GM21723 (cell line): ENCODE results near the gene EMD.

Experiments used
- ATAC-seq: cut with Tn5 transposase; IDR thresholded peaks from one replicate; pipeline ENCODE4 v1.9.1; 2021; ENCODE audit warnings: mild to moderate bottlenecking, moderate library complexity; ENCODE audit not compliant: unreplicated experiment

The EMD gene

DNA sequence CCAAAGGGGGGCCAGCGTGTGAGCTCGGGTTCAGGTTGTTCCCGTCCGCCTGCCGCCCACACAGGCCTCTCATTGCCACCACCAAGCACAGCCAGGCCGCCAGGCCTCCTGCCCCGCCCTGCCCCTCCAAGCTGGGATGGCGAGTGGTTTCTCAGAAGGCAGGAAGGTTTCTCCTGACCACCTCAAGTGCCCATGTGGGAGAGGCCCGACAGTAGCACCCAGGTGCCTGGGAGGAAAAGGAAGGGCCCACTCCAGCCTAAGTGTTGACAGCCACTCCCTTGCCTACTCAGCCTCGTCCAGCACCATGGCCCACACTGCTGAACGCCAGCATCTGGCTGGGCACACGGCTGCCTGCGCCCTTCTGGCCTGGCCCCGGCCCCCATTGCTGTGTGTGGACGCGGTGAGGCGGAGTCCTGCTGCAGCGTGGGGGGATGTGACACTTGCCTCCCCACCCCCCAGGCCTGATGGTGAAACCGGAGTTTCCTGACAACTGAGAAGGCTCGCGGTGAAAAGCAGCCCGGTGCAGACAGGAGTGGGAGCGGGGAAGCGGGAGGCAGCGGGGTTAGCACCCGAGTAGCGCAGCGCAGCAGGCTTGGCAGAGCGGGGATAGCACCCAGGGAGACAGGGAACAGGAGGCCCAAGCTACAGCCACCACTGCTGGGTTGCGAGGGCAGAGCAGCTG lies 23.9 kb upstream of the EMD start:
- ATAC-seq = no peak

- no peak for ATAC-seq
These were observed 23.3 kb upstream of the EMD start for GRCh38 chrX:154355776-154356140.

GRCh38 chrX:154356596-154356995 lies 22.5 kb upstream of the EMD start:
- no peak for ATAC-seq

DNA sequence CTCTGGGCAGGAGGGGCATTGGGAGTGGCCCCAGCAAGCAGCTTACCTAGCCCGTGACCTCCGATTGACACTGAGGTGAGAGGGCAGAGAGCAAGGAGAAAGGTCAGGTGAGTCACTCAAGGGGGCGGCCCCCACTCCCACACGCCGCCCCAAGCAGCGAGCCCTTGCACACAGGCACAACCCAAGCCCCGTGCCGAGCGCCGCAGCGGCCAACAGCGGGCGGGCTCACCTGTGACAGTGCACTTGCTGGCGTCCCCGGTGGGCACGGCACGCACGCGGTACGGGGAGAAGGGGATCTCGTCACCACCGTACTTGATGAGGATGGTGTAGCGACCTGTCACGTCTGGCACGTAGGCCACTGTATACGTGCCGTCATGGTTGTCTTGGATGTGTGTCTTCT lies 21.9 kb upstream of the EMD start:
- no peak for ATAC-seq

DNA sequence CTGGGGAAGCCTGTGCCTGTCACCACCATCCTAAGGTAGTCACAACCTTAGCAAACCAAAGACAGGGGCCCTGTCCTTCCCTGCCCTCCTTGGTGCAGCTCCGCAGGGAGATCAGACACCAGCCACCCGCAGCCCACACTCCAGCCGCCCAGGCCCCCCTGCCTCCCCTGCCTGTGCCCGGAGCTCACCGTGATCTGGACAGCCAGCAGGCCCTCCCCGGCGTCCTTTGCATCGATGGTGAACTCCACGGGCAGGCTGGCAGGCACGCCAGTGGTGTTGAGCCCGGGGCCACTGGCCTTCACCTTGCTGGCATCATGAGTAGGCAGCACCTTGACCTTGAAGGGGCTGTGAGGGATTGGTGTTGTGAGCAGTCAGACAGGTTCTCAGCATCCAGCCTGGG lies 21.1 kb upstream of the EMD start:
- no peak for ATAC-seq

GRCh38 chrX:154358829-154359228 lies 20.3 kb upstream of the EMD start:
- ATAC-seq = no peak

GRCh38 chrX:154359362-154360154 lies 19.5 kb upstream of the EMD start:
- ATAC-seq = no peak

- no peak for ATAC-seq
These were observed 18.9 kb upstream of the EMD start for GRCh38 chrX:154360155-154360713.

- no peak for ATAC-seq
These were observed 16.9 kb upstream of the EMD start for GRCh38 chrX:154362085-154362742.

GRCh38 chrX:154363706-154364439 lies 15.2 kb upstream of the EMD start:
- ATAC-seq = no peak

GRCh38 chrX:154365052-154365600 lies 14.0 kb upstream of the EMD start:
- no peak for ATAC-seq

GRCh38 chrX:154365997-154366665 lies 13.0 kb upstream of the EMD start:
- no peak for ATAC-seq

DNA sequence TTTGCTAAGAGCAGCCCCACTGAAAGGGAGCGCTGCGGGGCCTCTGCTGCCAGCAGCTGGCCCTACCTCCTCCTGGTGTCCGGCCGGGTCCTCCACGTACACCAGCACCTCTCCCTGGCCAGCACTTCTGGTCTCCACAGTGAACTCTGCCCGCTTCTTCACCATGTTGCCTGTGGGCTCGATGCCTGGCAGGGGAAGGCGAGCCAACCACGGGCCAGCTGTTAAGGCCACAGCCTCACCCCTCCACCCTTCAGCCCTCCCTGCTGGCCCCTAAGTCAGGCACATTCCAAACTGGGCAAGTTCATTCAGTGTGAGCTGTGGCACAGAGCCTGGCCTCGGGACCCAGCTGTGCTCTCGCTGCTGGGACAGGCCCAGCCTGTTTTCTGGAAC lies 12.4 kb upstream of the EMD start:
- ATAC-seq = no peak

DNA sequence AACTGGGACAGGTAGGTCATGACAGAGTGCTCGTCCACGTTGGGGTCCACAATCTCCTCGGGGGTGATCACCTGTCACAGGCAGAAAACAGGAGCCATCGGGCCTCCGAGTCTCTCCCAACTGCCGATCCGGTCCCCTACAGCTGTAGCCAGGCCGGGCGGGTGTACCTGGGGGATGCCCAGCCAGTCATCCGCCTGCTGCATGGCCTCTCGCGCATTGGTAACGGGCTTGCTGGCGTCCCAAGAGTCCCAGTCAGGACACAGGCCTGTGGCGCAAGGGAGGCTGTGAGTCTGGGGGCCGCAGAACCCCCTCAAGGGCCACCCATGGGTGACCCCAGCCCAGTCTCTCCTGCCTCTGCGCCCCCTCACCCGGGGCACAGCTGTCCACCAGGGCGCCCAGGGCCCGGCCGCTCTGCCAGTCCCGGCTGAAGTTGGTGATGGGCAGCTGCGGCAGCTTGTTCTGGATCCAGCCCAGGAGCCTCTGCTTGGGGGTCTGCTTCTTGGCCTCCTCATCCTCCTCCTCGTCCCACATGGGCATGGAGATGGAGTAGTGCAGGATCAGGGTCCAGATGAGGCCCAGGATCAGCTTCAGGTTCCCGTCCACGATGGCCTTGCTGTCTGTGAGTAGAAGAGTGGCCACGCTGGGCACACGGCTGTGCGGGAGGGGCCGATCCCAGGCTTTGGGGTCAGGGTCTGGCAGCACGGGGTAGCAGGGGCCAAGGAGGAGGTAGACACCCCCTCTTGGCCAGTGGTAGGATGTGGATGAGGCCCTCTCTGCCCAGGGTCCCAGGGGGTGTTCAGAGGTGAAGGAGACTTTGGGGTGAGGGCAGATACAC lies 11.4 kb upstream of the EMD start:
- ATAC-seq = no peak

GRCh38 chrX:154368630-154369448 lies 10.3 kb upstream of the EMD start:
- ATAC-seq = peak; percentile 26

DNA sequence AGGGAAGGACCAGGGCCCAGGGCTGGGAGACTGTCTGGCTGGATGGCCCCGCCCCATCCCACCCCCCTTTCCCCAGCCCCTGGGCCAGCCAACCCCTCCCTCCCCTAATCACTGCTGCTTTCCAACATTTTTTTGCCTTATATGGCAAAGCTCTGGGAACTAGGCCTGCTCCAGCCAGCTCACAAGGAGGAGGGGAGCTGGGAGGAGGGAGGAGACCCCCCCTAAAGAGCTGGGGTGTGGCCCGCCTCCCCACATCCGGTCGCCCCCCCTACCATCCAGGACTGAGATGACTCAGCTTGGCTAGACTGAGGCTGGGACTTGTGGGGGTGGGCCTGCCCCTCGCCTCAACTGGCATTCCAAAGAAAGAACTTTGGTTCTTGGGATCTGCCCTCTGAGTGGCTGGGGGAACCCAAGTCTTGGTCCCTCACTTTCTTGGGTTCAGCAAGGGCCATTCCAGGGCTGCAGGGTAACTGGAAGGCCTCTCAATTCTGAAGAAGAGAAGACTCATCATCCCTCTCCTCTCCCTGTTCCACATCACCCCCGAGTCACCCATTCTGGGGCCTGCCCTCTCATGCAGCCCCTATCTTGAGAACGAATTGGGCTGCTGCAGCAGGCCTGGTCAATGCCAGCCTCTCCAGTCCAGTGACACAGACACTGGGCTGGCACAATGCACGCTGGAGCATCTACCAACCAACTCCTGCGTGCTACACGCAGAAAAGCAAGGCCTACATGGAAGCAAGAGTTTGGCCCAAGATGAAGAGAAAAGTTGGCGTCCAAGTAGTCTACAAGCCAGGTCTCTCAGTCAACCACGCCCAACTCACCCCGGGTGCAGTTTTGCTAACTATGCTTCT lies 9.4 kb upstream of the EMD start:
- no peak for ATAC-seq

- ATAC-seq = no peak
These were observed 8.6 kb upstream of the EMD start for GRCh38 chrX:154370300-154371016.
